ENCODE measurements around the gene OPRM1.

The OPRM1 gene

GRCh38 chr6:154289818-154290508, 250.9 kb downstream of the OPRM1 start:
- DNase-seq = no peak

- DNase-seq = no peak
These were observed 253.0 kb downstream of the OPRM1 start for GRCh38 chr6:154292066-154292465.

- no peak for DNase-seq
These were observed 253.9 kb downstream of the OPRM1 start for GRCh38 chr6:154292855-154293519.

GRCh38 chr6:154295733-154296132, 256.7 kb downstream of the OPRM1 start:
- DNase-seq = no peak
